ENCODE data around the gene OR10D3.

The OR10D3 gene

GRCh38 chr11:124172599-124172998 is 10.5 kb upstream of the OR10D3 start:
- in situ Hi-C loops (cut with MboI; ENCODE audit: low pct_unique_long_range_greater_than_20kb, low sequenced_read_pairs, unreplicated experiment): no loop called here
- no peak for DNase-seq (ENCODE audit: low spot score)
- TF ChIP-seq CTCF (IDR thresholded peaks at IDR 0.05; ENCODE audit: extremely low read depth, insufficient read depth, missing control alignments): no peak

GRCh38 chr11:124174001-124174583 is 9.1 kb upstream of the OR10D3 start:
- DNase-seq (ENCODE audit: low spot score): peak; percentile 17
- no peak for TF ChIP-seq CTCF (IDR thresholded peaks at IDR 0.05; ENCODE audit: extremely low read depth, insufficient read depth, missing control alignments)

GRCh38 chr11:124176925-124177715 is 6.0 kb upstream of the OR10D3 start:
- no peak for DNase-seq (ENCODE audit: low spot score)
- no peak for TF ChIP-seq CTCF (IDR thresholded peaks at IDR 0.05; ENCODE audit: extremely low read depth, insufficient read depth, missing control alignments)
- in situ Hi-C loops (cut with MboI; ENCODE audit: low pct_unique_long_range_greater_than_20kb, low sequenced_read_pairs, unreplicated experiment): no loop called here

More at GRCh38 chr11:124174001-124174583, 9.1 kb upstream of the OR10D3 start:
- in situ Hi-C loops (cut with MboI; ENCODE audit: low pct_unique_long_range_greater_than_20kb, low sequenced_read_pairs, unreplicated experiment): no loop called here

- TF ChIP-seq CTCF (IDR thresholded peaks at IDR 0.05; ENCODE audit: extremely low read depth, insufficient read depth, missing control alignments): no peak
- DNase-seq (ENCODE audit: low spot score): no peak
- in situ Hi-C loops (cut with MboI; ENCODE audit: low pct_unique_long_range_greater_than_20kb, low sequenced_read_pairs, unreplicated experiment): no loop called here
Measured at GRCh38 chr11:124179310-124179709, 3.8 kb upstream of the OR10D3 start.

GRCh38 chr11:124190298-124191139 is 7.4 kb downstream of the OR10D3 start:
- no peak for TF ChIP-seq CTCF (IDR thresholded peaks at IDR 0.05; ENCODE audit: extremely low read depth, insufficient read depth, missing control alignments)
- in situ Hi-C loops (cut with MboI; ENCODE audit: low pct_unique_long_range_greater_than_20kb, low sequenced_read_pairs, unreplicated experiment): no loop called here
- no peak for DNase-seq (ENCODE audit: low spot score)

GRCh38 chr11:124193221-124194010 is 10.3 kb downstream of the OR10D3 start:
- DNase-seq (ENCODE audit: low spot score): no peak
- no peak for TF ChIP-seq CTCF (IDR thresholded peaks at IDR 0.05; ENCODE audit: extremely low read depth, insufficient read depth, missing control alignments)
- in situ Hi-C loops (cut with MboI; ENCODE audit: low pct_unique_long_range_greater_than_20kb, low sequenced_read_pairs, unreplicated experiment): no loop called here
